CD4-positive, alpha-beta T cell (primary cell): ENCODE results near the gene SLC11A1. TPM values are rescaled to one million over a fixed set of nuclear protein-coding genes. Genes with fewer than 3 reads are reported as not detected.

Experiments
- ATAC-seq: fragments of 200-7000 bp; cut with Tn5 transposase; one replicate; pipeline ENCODE4 v1.10.0; 2022; ENCODE audit warnings: mild to moderate bottlenecking; ENCODE audit not compliant: poor library complexity
- CTCF ChIA-PET: fragments of 350-600 bp; sonication (Branson Sonifier 250); formaldehyde crosslinking; loops from one replicate; lab custom pipeline; 2021; ENCODE audit warnings: antibody characterized with exemption, inconsistent platforms; lab: Charles Lee
- POLR2A ChIA-PET: fragments of 350-600 bp; sonication (Branson Sonifier 250); formaldehyde crosslinking; loops from one replicate; lab custom pipeline; 2021; ENCODE audit warnings: antibody characterized with exemption, inconsistent platforms; lab: Charles Lee
- DNase-seq, 14 experiments: peaks; one replicate each; pipeline ENCODE4 v3.0.0-alpha.2; 2013 to 2020; ENCODE audit warnings: mixed read lengths in 2 of 14
- H3K27ac ChIP-seq, 2 donors: one replicate each; pipeline versions ENCODE4 v1.5.1 to v1.7.0; 2013; ENCODE audit warnings: low read length in 2 of 2, low read depth in 1 of 2, mild to moderate bottlenecking in 1 of 2
- H3K27me3 ChIP-seq, 2 experiments: 1 replicate in 1 of 2; 2 replicates in 1 of 2; pipeline versions ENCODE4 v1.6.1 to v1.7.0; 2013; ENCODE audit warnings: low read length in 2 of 2, control low read depth in 1 of 2, mild to moderate bottlenecking in 1 of 2, moderate library complexity in 1 of 2; ENCODE audit not compliant: insufficient read depth in 2 of 2, control insufficient read depth in 1 of 2
- H3K36me3 ChIP-seq: one replicate; pipeline ENCODE4 v1.6.1; 2013; ENCODE audit warnings: low read length, control low read depth; ENCODE audit not compliant: insufficient read depth
- H3K4me1 ChIP-seq: one replicate; pipeline ENCODE4 v1.6.1; 2013; ENCODE audit warnings: low read length, control low read depth; ENCODE audit not compliant: insufficient read depth
- H3K4me3 ChIP-seq: one replicate; pipeline ENCODE4 v1.5.1; 2013; ENCODE audit warnings: mild to moderate bottlenecking, low read length, moderate library complexity
- H3K9me3 ChIP-seq, 2 experiments: 1 replicate in 1 of 2; 2 replicates in 1 of 2; pipeline versions ENCODE4 v1.6.1 to v1.7.0; 2013; ENCODE audit warnings: low read length in 2 of 2, mild to moderate bottlenecking in 2 of 2, control low read depth in 1 of 2, moderate library complexity in 1 of 2; ENCODE audit not compliant: control insufficient read depth in 1 of 2, insufficient read depth in 1 of 2
- H3K27ac Mint-ChIP-seq: one replicate; pipeline ENCODE4 v1.8.0; 2020; ENCODE audit warnings: mixed read lengths
- H3K27me3 Mint-ChIP-seq: one replicate; pipeline ENCODE4 v1.8.0; 2021; ENCODE audit warnings: mixed read lengths
- H3K36me3 Mint-ChIP-seq: one replicate; pipeline ENCODE4 v1.8.0; 2021; ENCODE audit warnings: low read depth, mixed read lengths
- H3K4me1 Mint-ChIP-seq: one replicate; pipeline ENCODE4 v1.8.0; 2021; ENCODE audit warnings: low read depth, mixed read lengths
- H3K4me3 Mint-ChIP-seq: one replicate; pipeline ENCODE4 v1.8.0; 2020; ENCODE audit warnings: mild to moderate bottlenecking, mixed read lengths
- H3K9me3 Mint-ChIP-seq: one replicate; pipeline ENCODE4 v1.8.0; 2020; ENCODE audit warnings: mixed read lengths
- intact Hi-C, 2 experiments: fragments of 100-400 bp; cut with DNase I in 1 of 2; cut with micrococcal nuclease in 1 of 2; formaldehyde crosslinking; loops; one replicate each; pipeline versions ENCODE4 v1.15.1 to v1.9.0; 2023 to 2025; cut with DNase I, micrococcal nuclease
- total RNA-seq, 174 experiments: library from RNA in 2 of 174; stranded (reverse) in 2 of 174; gene quantifications; one replicate each; pipeline ENCODE4 v1.2.3 and lab custom pipeline; 2021 to 2026
- TF ChIP-seq, protein P1 (sequence below): fragments of 200-600 bp; IDR thresholded peaks from one replicate; pipeline ENCODE4 v1.8.0; 2022; ENCODE audit warnings: antibody characterized with exemption, mild to moderate bottlenecking

Gene SLC11A1
- total RNA-seq, 2 experiments from 2014 or later: 4.9 to 6.3 TPM

GRCh38 chr2:218387369-218388194 lies 5.5 kb downstream of the SLC11A1 start:
- H3K27me3 ChIP-seq: no peaks in the 10 kb centered on the region

GRCh38 chr2:218389333-218390150 lies 7.5 kb downstream of the SLC11A1 start:
- H3K4me1 Mint-ChIP-seq: peaks cover 14% of the 10 kb centered on the region
- no peak overlapping the region for H3K4me3 Mint-ChIP-seq
- TF ChIP-seq, protein P1, sequence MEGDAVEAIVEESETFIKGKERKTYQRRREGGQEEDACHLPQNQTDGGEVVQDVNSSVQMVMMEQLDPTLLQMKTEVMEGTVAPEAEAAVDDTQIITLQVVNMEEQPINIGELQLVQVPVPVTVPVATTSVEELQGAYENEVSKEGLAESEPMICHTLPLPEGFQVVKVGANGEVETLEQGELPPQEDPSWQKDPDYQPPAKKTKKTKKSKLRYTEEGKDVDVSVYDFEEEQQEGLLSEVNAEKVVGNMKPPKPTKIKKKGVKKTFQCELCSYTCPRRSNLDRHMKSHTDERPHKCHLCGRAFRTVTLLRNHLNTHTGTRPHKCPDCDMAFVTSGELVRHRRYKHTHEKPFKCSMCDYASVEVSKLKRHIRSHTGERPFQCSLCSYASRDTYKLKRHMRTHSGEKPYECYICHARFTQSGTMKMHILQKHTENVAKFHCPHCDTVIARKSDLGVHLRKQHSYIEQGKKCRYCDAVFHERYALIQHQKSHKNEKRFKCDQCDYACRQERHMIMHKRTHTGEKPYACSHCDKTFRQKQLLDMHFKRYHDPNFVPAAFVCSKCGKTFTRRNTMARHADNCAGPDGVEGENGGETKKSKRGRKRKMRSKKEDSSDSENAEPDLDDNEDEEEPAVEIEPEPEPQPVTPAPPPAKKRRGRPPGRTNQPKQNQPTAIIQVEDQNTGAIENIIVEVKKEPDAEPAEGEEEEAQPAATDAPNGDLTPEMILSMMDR: no peak
- POLR2A ChIA-PET: interaction anchor here (1.4 kb wide), 1 partner anchor 8 kb away, joined by 3 read pairs; no protein-coding TSS in a partner anchor
- Histone ChIP-seq H3K27me3 (no peaks in the 10 kb centered on the region), H3K9me3 (no peaks in the 10 kb centered on the region), H3K36me3 (no peaks in the 10 kb centered on the region), H3K4me1 (peaks cover 23% of the 10 kb centered on the region), H3K27ac (no peak overlapping the region), H3K4me3 (no peak overlapping the region)
- CTCF ChIA-PET: no interaction called here
- ATAC-seq: no peak
- no peaks in the 10 kb centered on the region for H3K27me3 Mint-ChIP-seq
- no peak for DNase-seq
- no peaks in the 10 kb centered on the region for H3K9me3 Mint-ChIP-seq
- intact Hi-C loops: loop anchor here in 1 of 2 experiments (10.0 kb wide), 1 partner anchor 205 kb away; no protein-coding TSS in a partner anchor
- H3K36me3 Mint-ChIP-seq: no peaks in the 10 kb centered on the region
- no peak overlapping the region for H3K27ac Mint-ChIP-seq

More at GRCh38 chr2:218387369-218388194, 5.5 kb downstream of the SLC11A1 start:
- H3K27ac Mint-ChIP-seq: peak overlapping the region; percentile 21
- H3K9me3 Mint-ChIP-seq: no peaks in the 10 kb centered on the region
- Histone ChIP-seq H3K9me3 (no peaks in the 10 kb centered on the region), H3K4me1 (peaks cover 13% of the 10 kb centered on the region), H3K4me3 (peak overlapping the region; percentile 14), H3K36me3 (no peaks in the 10 kb centered on the region), H3K27ac (no peak overlapping the region)
- DNase-seq (peak in 4 of 14 experiments; percentile 48 to 70 (median 59)), ATAC-seq (peak; percentile 87)
- POLR2A ChIA-PET: interaction anchor here (1.3 to 1.4 kb wide), 2 partner anchors 8 to 10 kb away, joined by 3 read pairs; no protein-coding TSS in a partner anchor
- no peaks in the 10 kb centered on the region for H3K27me3 Mint-ChIP-seq
- TF ChIP-seq, protein P1: no peak
- CTCF ChIA-PET: interaction anchor here (1.4 kb wide), 1 partner anchor 86 kb away, joined by 4 read pairs; no protein-coding TSS in a partner anchor
- H3K36me3 Mint-ChIP-seq: no peaks in the 10 kb centered on the region
- peaks cover 6% of the 10 kb centered on the region for H3K4me1 Mint-ChIP-seq
- H3K4me3 Mint-ChIP-seq: peak overlapping the region; percentile 54
- intact Hi-C loops: no loop called here

- intact Hi-C loops: loop anchor here in 1 of 2 experiments (10.0 kb wide), 1 partner anchor 206 kb away; no protein-coding TSS in a partner anchor
- H3K4me3 Mint-ChIP-seq: no peak overlapping the region
- Histone ChIP-seq H3K27me3 (no peaks in the 10 kb centered on the region), H3K4me3 (no peak overlapping the region), H3K27ac (no peak overlapping the region), H3K9me3 (no peaks in the 10 kb centered on the region), H3K36me3 (no peaks in the 10 kb centered on the region), H3K4me1 (peaks cover 37% of the 10 kb centered on the region)
- DNase-seq (no peak), ATAC-seq (no peak)
- peaks cover 28% of the 10 kb centered on the region for H3K4me1 Mint-ChIP-seq
- no peaks in the 10 kb centered on the region for H3K27me3 Mint-ChIP-seq
- ChIA-PET POLR2A (no interaction called here), CTCF (no interaction called here)
- peaks cover 2% of the 10 kb centered on the region for H3K36me3 Mint-ChIP-seq
- H3K27ac Mint-ChIP-seq: no peak overlapping the region
- H3K9me3 Mint-ChIP-seq: no peaks in the 10 kb centered on the region
- TF ChIP-seq, protein P1: no peak
These were observed 9.1 kb downstream of the SLC11A1 start for GRCh38 chr2:218391202-218391601.
